GM08714 (cell line): ENCODE results near the gene GALR2.
A peak's percentile ranks its signal among the peaks of the same experiment; 100 is the strongest.
"Not testable (repeated sequence)": the region's sequence is repeated elsewhere in the genome, so short reads cannot be mapped to it uniquely, and the experiment has no call there.

Experiments used
- H3K4me3 ChIP-seq: fragments of 200-500 bp; sonication (Bioruptor generic); 2 replicates; pipeline ENCODE4 v1.5.1; 2014; ENCODE audit warnings: mild to moderate bottlenecking, low read length, inconsistent platforms
- ZNF274 ChIP-seq: IDR thresholded peaks from 2 replicates; pipeline ENCODE4 v1.6.1; 2012; ENCODE audit warnings: mild to moderate bottlenecking, low read depth, low read length

GALR2 gene

DNA sequence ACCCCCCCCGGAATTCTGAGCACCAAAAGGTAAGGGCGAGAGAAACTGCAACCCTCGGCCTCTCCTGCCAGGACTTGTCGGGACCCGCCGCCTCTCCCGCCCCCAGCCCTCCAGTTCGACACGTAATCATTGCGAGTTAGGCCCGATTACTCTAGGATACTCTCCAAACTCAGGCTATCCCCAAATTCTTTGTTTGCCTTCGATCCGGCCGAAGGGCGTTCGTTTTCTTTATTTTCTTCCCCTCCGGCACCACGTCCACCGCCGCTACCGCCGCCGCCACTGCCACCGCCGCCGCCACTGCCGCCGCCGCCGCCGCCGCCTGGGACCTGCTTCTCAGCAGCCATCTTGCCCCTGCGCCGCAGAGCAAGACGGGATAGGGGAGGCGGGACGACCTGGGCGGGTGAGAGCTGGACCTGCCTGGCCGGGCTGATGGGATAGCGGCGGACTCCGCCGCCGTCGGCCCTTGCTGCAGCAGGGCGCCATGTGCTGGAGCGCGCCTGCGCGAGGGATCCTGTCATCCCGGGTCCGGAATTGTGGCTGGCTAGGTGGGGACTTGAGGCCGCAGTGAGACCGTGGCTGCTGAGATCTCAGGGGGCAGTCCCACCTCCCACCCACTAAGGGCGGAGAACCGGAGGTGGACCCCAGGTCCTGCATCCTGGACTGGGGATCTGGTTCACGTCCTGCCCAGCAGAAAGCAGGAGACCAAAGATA, 2.3 kb upstream of the GALR2 start, which contains the start of gene SRP68:
Gene SRP68, minus strand, starts transcription at position 370 of the 711 bp plus-strand sequence. Its CDS starts 26 bp downstream, at position 344.
- TF ChIP-seq ZNF274: no peak
- H3K4me3 ChIP-seq: peak within 1 kb of the TSS; percentile 93

DNA sequence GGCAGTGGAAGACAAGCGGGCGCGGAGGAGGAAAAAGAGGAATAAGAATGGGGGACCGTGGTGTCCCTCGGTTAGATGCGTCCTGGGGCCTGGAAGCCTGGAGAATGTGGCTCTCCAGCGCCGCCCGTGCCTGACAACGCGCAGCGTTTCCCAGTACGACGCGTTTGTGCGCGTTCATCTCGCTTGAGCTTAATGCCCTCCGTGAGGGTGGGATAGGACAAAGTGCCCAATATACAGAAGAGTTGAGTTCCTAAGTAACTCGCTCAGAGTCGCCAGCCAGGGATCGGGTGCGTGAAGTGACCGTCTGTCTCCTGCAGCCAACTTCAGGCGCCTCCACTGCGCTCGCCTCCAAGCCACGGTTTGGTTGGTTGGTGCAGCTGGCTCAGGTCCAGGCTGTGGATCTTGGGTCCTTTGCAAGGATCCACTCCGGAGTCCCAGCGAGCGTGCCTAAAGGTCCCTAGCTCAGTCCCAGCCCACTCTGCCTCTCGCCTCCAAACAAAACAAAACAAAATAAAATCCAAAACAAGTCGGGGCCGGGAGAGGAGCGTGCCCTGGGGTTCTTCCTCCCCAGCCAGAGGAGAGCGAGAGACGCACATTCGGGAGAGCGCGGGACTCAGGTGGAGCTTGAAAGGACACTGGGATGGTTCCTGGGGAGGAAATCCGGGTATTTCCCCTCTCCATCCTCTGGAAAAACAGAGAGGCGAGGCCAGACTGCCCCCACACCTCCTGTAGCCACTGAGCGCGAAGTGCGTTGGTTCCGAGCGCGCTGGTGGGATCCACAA, 974 bp downstream of the GALR2 start:
- H3K4me3 ChIP-seq: no peak overlapping the region
- no peak for TF ChIP-seq ZNF274

DNA sequence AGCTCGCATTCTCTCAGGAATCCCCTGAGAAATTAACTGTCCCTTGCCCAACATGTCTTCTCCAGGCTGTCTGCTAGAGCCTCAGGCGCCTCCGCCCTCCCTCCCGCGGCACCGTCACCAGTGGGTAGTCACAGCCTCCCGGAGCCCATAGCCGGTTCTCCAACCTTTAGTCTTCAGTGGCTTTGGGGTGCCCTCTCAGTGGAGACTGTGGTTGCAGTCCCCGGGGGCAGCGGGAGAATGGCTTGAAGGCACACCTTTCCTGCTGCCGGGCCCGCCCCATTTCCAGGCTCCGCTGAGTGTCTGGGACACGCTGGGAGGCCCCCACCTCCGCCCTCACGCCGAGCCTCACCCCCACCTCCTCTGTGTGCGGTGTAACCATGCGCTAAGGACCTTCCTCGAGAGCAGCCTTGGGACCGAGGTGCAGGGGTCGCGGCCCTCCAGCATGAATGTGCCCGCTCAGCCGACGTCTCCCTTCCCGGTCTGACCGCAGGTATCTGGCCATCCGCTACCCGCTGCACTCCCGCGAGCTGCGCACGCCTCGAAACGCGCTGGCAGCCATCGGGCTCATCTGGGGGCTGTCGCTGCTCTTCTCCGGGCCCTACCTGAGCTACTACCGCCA, 1.7 kb downstream of the GALR2 start:
- no peak overlapping the region; the same call in 1 of the 2 replicates for H3K4me3 ChIP-seq
- TF ChIP-seq ZNF274: no peak

DNA sequence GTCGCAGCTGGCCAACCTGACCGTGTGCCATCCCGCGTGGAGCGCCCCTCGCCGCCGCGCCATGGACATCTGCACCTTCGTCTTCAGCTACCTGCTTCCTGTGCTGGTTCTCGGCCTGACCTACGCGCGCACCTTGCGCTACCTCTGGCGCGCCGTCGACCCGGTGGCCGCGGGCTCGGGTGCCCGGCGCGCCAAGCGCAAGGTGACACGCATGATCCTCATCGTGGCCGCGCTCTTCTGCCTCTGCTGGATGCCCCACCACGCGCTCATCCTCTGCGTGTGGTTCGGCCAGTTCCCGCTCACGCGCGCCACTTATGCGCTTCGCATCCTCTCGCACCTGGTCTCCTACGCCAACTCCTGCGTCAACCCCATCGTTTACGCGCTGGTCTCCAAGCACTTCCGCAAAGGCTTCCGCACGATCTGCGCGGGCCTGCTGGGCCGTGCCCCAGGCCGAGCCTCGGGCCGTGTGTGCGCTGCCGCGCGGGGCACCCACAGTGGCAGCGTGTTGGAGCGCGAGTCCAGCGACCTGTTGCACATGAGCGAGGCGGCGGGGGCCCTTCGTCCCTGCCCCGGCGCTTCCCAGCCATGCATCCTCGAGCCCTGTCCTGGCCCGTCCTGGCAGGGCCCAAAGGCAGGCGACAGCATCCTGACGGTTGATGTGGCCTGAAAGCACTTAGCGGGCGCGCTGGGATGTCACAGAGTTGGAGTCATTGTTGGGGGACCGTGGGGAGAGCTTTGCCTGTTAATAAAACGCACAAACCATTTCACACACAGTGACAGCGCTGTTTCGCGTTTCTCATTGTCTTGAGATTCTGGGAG, 2.4 kb downstream of the GALR2 start:
- H3K4me3 ChIP-seq: no peak overlapping the region; the same call in 1 of the 2 replicates
- no peak for TF ChIP-seq ZNF274

DNA sequence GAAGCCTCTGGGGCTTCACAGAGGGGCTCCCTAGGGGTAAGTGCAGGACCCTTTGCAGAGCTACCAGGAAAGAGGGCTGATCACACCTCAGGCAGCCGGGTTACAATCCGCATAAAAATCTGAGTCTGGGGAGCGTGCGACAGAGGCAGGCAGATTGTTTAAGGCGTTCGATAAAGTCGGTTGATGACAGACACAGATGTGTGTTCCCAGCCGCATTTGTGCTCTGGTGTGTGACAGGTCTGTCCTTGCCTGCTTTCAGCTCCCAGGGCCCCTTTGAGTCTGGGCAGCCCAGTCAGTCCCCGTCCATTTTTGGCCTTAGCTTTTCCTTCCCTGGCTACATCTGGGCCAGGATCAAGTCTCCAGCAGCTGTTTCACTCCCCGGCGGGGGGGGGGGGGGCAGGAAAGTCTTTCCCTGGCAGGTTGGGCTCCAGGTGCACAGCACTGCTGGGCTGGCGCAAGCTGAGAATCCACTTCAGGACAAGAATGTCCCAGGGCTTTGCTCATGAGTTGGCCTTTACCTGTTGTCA, 3.1 kb downstream of the GALR2 start:
- TF ChIP-seq ZNF274: no peak
- no peak overlapping the region for H3K4me3 ChIP-seq

DNA sequence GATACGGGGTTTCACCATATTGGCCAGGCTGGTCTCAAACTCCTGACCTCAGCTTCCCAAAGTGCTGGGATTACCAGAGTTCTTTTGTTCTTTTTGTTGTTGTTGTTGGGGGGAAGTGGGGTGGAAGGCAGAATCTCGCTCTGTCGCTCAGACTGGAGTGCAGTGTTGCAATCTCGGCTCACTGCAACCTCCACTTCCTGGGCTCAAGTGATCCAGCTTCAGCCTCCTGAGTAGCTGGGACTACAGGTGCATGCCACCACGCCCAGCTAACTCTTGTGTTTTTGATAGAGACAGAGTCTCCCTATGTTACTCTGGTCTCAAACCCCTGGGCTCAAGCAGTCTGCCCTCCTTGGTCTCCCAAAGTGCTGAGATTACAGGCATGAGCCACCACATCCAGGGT, 3.8 kb downstream of the GALR2 start:
- H3K4me3 ChIP-seq: not testable (repeated sequence)

DNA sequence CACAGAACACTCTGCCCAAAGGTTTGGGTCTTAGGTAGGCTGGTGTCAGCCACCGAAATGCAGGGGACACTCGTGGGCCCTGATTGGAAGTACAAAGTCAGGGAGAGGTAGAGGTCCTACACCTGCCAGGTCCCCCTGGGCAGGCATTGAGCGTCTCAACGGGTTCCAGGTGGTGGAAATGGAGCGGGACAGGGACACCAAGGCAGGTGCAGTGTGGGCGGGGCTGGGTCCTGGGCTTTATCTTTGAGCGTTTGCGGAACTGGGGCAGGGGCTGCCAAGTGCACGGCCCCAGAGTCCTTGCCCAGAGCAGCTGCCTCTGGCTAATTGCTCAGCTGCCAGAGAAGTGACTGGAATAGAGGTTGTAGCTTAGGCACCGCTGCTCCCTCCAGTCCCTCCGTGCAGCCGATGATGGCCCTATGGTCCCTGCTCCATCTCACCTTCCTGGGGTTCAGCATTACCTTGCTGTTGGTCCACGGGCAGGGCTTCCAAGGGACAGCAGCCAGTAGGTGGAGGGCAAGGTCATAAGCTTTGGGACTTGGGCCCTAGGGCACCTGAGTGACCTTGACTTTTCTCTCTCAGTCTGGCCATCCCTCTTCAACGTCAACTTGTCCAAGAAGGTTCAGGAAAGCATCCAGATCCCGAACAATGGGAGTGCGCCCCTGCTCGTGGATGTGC, 4.4 kb downstream of the GALR2 start, which contains the start of gene ZACN:
Gene ZACN, plus strand, starts transcription at position 323 of the 675 bp plus-strand sequence. Its CDS starts 83 bp downstream, at position 406.
- no peak within 1 kb of the TSS for H3K4me3 ChIP-seq
- TF ChIP-seq ZNF274: no peak

DNA sequence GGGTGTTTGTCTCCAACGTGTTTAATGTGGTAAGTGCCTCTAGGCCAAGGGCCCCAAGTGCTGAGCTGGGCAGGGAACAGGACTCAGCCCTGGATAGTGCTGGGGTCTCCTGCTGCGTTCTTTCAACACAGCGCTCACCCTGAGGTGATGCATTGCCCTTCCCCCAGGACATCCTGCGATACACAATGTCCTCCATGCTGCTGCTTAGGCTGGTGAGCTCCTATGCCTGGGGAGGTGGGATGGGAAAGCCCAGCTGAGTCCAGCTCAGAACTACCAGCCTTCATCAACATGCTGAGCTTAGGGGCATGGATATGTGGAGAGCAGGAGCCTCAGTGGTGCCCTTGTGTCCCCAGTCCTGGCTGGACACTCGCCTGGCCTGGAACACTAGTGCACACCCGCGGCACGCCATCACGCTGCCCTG, 5.0 kb downstream of the GALR2 start:
- H3K4me3 ChIP-seq: no peak overlapping the region
- no peak for TF ChIP-seq ZNF274

DNA sequence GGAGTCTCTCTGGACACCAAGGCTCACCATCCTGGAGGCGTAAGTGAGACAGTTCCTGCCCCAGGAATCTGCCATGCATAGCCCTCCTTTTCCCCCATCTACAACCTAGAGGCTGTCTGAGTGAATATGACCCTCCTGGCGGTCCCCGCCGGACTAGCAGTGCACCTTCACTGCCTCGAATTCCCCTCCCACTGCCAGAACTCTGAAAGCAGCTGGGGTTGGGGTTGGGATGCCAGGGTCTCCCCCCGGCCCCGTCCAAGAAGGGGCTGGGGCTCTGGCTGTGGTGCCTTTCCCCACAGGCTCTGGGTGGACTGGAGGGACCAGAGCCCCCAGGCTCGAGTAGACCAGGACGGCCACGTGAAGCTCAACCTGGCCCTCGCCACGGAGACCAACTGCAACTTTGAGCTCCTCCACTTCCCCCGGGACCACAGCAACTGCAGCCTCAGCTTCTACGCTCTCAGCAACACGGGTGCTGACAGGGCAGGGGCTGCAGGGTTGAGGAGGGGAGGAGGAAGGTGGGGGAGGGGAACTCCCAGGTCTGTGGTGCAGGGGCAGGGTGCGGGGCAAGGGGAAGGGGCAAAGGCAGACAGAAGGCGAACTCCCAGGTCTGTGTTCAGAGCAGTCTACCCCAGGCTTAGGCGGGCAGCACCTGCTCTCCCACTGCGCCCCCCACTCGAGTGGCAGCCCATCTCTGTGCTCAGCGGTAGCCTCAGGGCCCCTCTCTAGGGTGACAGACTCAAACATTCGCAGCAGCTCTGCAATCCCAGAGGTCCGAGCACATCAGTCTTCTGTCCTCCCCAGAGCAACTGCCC, 5.6 kb downstream of the GALR2 start:
- no peak for TF ChIP-seq ZNF274
- H3K4me3 ChIP-seq: no peak overlapping the region

DNA sequence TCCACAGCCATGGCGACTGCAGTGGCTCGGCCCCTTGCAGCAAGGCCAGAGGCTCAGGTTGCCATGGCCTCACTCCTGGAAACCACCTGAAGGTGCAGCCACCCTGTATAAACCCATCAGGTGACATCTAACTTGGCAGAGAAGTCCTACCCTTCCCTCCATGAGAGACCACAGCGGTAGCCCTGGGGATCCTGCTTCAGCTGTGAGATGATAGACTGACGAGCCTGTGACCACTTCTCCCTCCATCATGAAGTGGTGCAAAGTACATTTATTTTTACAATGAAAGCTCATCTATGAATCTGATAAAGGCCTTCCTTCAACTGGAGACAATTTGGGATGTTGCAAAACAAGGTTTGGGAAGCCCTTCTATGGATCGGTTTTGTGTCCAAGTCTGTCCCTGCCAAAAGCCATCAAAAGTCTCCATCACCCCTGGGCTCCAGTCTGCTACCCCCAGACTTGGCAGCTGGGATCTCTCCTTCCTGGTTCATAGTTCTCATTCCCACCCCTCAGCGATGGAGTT, 6.2 kb downstream of the GALR2 start:
- H3K4me3 ChIP-seq: no peak overlapping the region
- no peak for TF ChIP-seq ZNF274

DNA sequence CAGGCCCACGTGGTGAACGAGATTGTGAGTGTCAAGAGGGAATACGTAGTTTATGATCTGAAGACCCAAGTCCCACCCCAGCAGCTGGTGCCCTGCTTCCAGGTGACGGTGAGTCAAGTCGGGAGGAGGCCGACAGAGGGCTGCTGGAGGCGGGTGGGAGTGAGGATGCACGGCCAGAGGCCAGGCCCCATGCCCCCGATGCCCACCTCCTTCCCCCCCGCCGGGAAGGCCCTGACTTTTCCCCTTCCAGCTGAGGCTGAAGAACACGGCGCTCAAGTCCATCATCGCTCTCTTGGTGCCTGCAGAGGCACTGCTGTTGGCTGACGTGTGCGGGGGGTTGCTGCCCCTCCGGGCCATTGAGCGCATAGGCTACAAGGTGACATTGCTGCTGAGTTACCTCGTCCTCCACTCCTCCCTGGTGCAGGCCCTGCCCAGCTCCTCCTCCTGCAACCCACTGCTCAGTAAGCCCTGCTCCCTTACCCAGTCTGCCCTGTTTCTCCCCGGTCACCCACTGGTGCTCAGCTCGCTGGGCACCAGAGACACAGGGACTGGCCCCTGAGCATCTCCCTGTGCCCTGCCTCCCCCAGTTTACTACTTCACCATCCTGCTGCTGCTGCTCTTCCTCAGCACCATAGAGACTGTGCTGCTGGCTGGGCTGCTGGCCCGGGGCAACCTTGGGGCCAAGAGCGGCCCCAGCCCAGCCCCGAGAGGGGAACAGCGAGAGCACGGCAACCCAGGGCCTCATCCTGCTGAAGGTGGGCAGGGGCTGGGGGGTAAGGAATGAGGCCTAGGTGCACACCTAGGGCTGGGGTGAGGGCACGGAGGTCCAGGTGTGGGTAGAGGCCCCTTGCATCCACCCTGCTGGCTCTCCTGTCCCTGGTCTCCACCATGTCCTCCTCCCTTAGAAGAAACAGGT, 7.0 kb downstream of the GALR2 start:
- no peak for TF ChIP-seq ZNF274
- H3K4me3 ChIP-seq: no peak overlapping the region
